Activated T-helper 2 cell treated with anti-CD3 and anti-CD28 coated beads, Interferon-gamma antibody, Interleukin-2, Interleukin-4, amounts not matched to agents 10 μg/mL and 5 μg/mL and 100 μg/mL, durations not matched to agents 14 hours and 24 hours and 36 hours (primary cell): ENCODE results near the gene DIAPH2. TPM values are rescaled to one million over a fixed set of nuclear protein-coding genes. Genes with fewer than 3 reads are reported as not detected.

ENCODE experiments used
- DNase-seq: peaks from one replicate; pipeline ENCODE4 v3.0.0; 2021; ENCODE audit warnings: low spot score
- H3K27ac Mint-ChIP-seq: one replicate; pipeline ENCODE4 v1.8.0; 2021; ENCODE audit warnings: mixed read lengths
- H3K27me3 Mint-ChIP-seq: one replicate; pipeline ENCODE4 v1.8.0; 2021; ENCODE audit warnings: low read depth, mixed read lengths
- H3K36me3 Mint-ChIP-seq: one replicate; pipeline ENCODE4 v1.8.0; 2021; ENCODE audit warnings: low read depth, mixed read lengths
- H3K4me1 Mint-ChIP-seq: one replicate; pipeline ENCODE4 v1.8.0; 2021; ENCODE audit warnings: low read depth, mixed read lengths
- H3K4me3 Mint-ChIP-seq: one replicate; pipeline ENCODE4 v1.8.0; 2021; ENCODE audit warnings: low read depth, mild to moderate bottlenecking, moderate library complexity, mixed read lengths
- H3K9me3 Mint-ChIP-seq: one replicate; pipeline ENCODE4 v1.8.0; 2021; ENCODE audit warnings: mixed read lengths
- intact Hi-C: fragments of 100-400 bp; cut with micrococcal nuclease; formaldehyde crosslinking; loops from one replicate; pipeline ENCODE4 v1.15.1; 2023
- total RNA-seq: library from RNA; stranded (reverse); gene quantifications from 2 replicates; pipeline ENCODE4 v1.2.3, GENCODE V29; 2022

DIAPH2 gene
- total RNA-seq, 1 donor from 2014 or later = 14.9 TPM

GRCh38 chrX:97326456-97326855, 641.8 kb downstream of the DIAPH2 start:
- H3K27ac Mint-ChIP-seq = no peak overlapping the region

GRCh38 chrX:97328853-97329390, 644.3 kb downstream of the DIAPH2 start:
- H3K4me3 Mint-ChIP-seq = no peak overlapping the region
- DNase-seq = no peak
- intact Hi-C loops = no loop called here
- no peaks in the 10 kb centered on the region for H3K36me3 Mint-ChIP-seq
- peaks cover 7% of the 10 kb centered on the region for H3K4me1 Mint-ChIP-seq
- no peaks in the 10 kb centered on the region for H3K9me3 Mint-ChIP-seq
- no peak overlapping the region for H3K27ac Mint-ChIP-seq
- H3K27me3 Mint-ChIP-seq = no peaks in the 10 kb centered on the region

More at GRCh38 chrX:97326456-97326855, 641.8 kb downstream of the DIAPH2 start:
- H3K27me3 Mint-ChIP-seq = no peaks in the 10 kb centered on the region
- intact Hi-C loops = no loop called here
- H3K4me1 Mint-ChIP-seq = peaks cover 7% of the 10 kb centered on the region
- no peaks in the 10 kb centered on the region for H3K36me3 Mint-ChIP-seq
- no peaks in the 10 kb centered on the region for H3K9me3 Mint-ChIP-seq
- no peak for DNase-seq
- no peak overlapping the region for H3K4me3 Mint-ChIP-seq

GRCh38 chrX:97330151-97330550, 645.5 kb downstream of the DIAPH2 start:
- peaks cover 7% of the 10 kb centered on the region for H3K4me1 Mint-ChIP-seq
- H3K27ac Mint-ChIP-seq = no peak overlapping the region
- no peaks in the 10 kb centered on the region for H3K36me3 Mint-ChIP-seq
- no peak for DNase-seq
- no peaks in the 10 kb centered on the region for H3K9me3 Mint-ChIP-seq
- no peak overlapping the region for H3K4me3 Mint-ChIP-seq
- intact Hi-C loops = loop anchor here (10.0 kb wide), 1 partner anchor 65 kb away; no protein-coding TSS in a partner anchor
- no peaks in the 10 kb centered on the region for H3K27me3 Mint-ChIP-seq

GRCh38 chrX:97332963-97333362, 648.3 kb downstream of the DIAPH2 start:
- H3K27ac Mint-ChIP-seq = no peak overlapping the region
- no peak for DNase-seq
- H3K4me1 Mint-ChIP-seq = peaks cover 7% of the 10 kb centered on the region

GRCh38 chrX:97334850-97335249, 650.2 kb downstream of the DIAPH2 start:
- no peaks in the 10 kb centered on the region for H3K27me3 Mint-ChIP-seq
- H3K4me3 Mint-ChIP-seq = no peak overlapping the region
- no peaks in the 10 kb centered on the region for H3K36me3 Mint-ChIP-seq
- H3K27ac Mint-ChIP-seq = no peak overlapping the region
- no peaks in the 10 kb centered on the region for H3K9me3 Mint-ChIP-seq
- intact Hi-C loops = loop anchor here (10.0 kb wide), 1 partner anchor 60 kb away; no protein-coding TSS in a partner anchor
- DNase-seq = no peak
- H3K4me1 Mint-ChIP-seq = peaks cover 5% of the 10 kb centered on the region

More at GRCh38 chrX:97332963-97333362, 648.3 kb downstream of the DIAPH2 start:
- intact Hi-C loops = loop anchor here (10.0 kb wide), 1 partner anchor 62 kb away; no protein-coding TSS in a partner anchor
- no peaks in the 10 kb centered on the region for H3K36me3 Mint-ChIP-seq
- H3K27me3 Mint-ChIP-seq = no peaks in the 10 kb centered on the region
- H3K9me3 Mint-ChIP-seq = no peaks in the 10 kb centered on the region
- no peak overlapping the region for H3K4me3 Mint-ChIP-seq

GRCh38 chrX:97344724-97345123, 660.1 kb downstream of the DIAPH2 start:
- Mint-ChIP-seq H3K36me3 (no peaks in the 10 kb centered on the region), H3K4me3 (no peak overlapping the region), H3K27ac (no peak overlapping the region), H3K4me1 (no peaks in the 10 kb centered on the region), H3K27me3 (no peaks in the 10 kb centered on the region), H3K9me3 (no peaks in the 10 kb centered on the region)
- intact Hi-C loops = no loop called here
- DNase-seq = no peak

GRCh38 chrX:97358941-97359340, 674.3 kb downstream of the DIAPH2 start:
- Mint-ChIP-seq H3K27me3 (no peaks in the 10 kb centered on the region), H3K4me1 (no peaks in the 10 kb centered on the region), H3K36me3 (no peaks in the 10 kb centered on the region), H3K27ac (no peak overlapping the region), H3K4me3 (no peak overlapping the region), H3K9me3 (no peaks in the 10 kb centered on the region)
- intact Hi-C loops = no loop called here
- DNase-seq = no peak

- H3K4me3 Mint-ChIP-seq = no peak overlapping the region
- H3K4me1 Mint-ChIP-seq = no peaks in the 10 kb centered on the region
- no peak overlapping the region for H3K27ac Mint-ChIP-seq
- intact Hi-C loops = no loop called here
- no peaks in the 10 kb centered on the region for H3K9me3 Mint-ChIP-seq
- no peak for DNase-seq
- H3K36me3 Mint-ChIP-seq = no peaks in the 10 kb centered on the region
- H3K27me3 Mint-ChIP-seq = no peaks in the 10 kb centered on the region
Measured at GRCh38 chrX:97363843-97364242, 679.2 kb downstream of the DIAPH2 start.

- DNase-seq = no peak
- Mint-ChIP-seq H3K27ac (no peak overlapping the region), H3K9me3 (no peaks in the 10 kb centered on the region), H3K4me3 (no peak overlapping the region), H3K36me3 (no peaks in the 10 kb centered on the region), H3K27me3 (no peaks in the 10 kb centered on the region), H3K4me1 (no peaks in the 10 kb centered on the region)
- intact Hi-C loops = no loop called here
Measured at GRCh38 chrX:97366237-97366636, 681.6 kb downstream of the DIAPH2 start.

- intact Hi-C loops = no loop called here
- Mint-ChIP-seq H3K4me3 (no peak overlapping the region), H3K27ac (no peak overlapping the region), H3K9me3 (no peaks in the 10 kb centered on the region), H3K4me1 (no peaks in the 10 kb centered on the region), H3K27me3 (no peaks in the 10 kb centered on the region), H3K36me3 (no peaks in the 10 kb centered on the region)
- no peak for DNase-seq
Measured at GRCh38 chrX:97367125-97367524, 682.5 kb downstream of the DIAPH2 start.

GRCh38 chrX:97369947-97370346, 685.3 kb downstream of the DIAPH2 start:
- DNase-seq = no peak
- Mint-ChIP-seq H3K27ac (no peak overlapping the region), H3K27me3 (no peaks in the 10 kb centered on the region), H3K36me3 (no peaks in the 10 kb centered on the region), H3K9me3 (no peaks in the 10 kb centered on the region), H3K4me3 (no peak overlapping the region), H3K4me1 (no peaks in the 10 kb centered on the region)
- intact Hi-C loops = no loop called here

GRCh38 chrX:97372001-97372766, 687.5 kb downstream of the DIAPH2 start:
- Mint-ChIP-seq H3K27ac (no peak overlapping the region), H3K9me3 (no peaks in the 10 kb centered on the region), H3K27me3 (no peaks in the 10 kb centered on the region), H3K4me1 (no peaks in the 10 kb centered on the region), H3K4me3 (no peak overlapping the region), H3K36me3 (no peaks in the 10 kb centered on the region)
- DNase-seq = no peak
- intact Hi-C loops = no loop called here

- Mint-ChIP-seq H3K27ac (no peak overlapping the region), H3K4me1 (no peaks in the 10 kb centered on the region)
Measured at GRCh38 chrX:97374266-97374665, 689.6 kb downstream of the DIAPH2 start.

More at GRCh38 chrX:97374266-97374665, 689.6 kb downstream of the DIAPH2 start:
- no peaks in the 10 kb centered on the region for H3K36me3 Mint-ChIP-seq
- no peak overlapping the region for H3K4me3 Mint-ChIP-seq
- intact Hi-C loops = no loop called here
- no peak for DNase-seq
- H3K9me3 Mint-ChIP-seq = no peaks in the 10 kb centered on the region
- no peaks in the 10 kb centered on the region for H3K27me3 Mint-ChIP-seq
